SK-N-SH (cell line): Measurements from ENCODE around the gene SAMD4B.

ENCODE experiments used
- CTCF ChIP-seq: fragments of 200-600 bp; sonication (generic); IDR thresholded peaks from 2 replicates; pipeline ENCODE4 v1.6.1; 2017; ENCODE audit warnings: antibody characterized with exemption, mild to moderate bottlenecking, moderate library complexity
- EZH2phosphoT487 ChIP-seq: fragments of 200-600 bp; sonication (generic); IDR thresholded peaks from 2 replicates; pipeline ENCODE4 v1.6.1; 2017; ENCODE audit warnings: low read depth, mixed run types, mild to moderate bottlenecking, antibody characterized with exemption, moderate library complexity, borderline replicate concordance
- MAX ChIP-seq: IDR thresholded peaks from 2 replicates; pipeline ENCODE4 v1.4.0; 2012; ENCODE audit warnings: low read depth
- PBX3 ChIP-seq: IDR thresholded peaks from 2 replicates; pipeline ENCODE4; 2012
- REST ChIP-seq: IDR thresholded peaks from 2 replicates; pipeline ENCODE4 v1.6.1; 2012; ENCODE audit warnings: mild to moderate bottlenecking, low read depth, low read length, moderate library complexity
- RFX5 ChIP-seq: IDR thresholded peaks from 2 replicates; pipeline ENCODE4 v1.6.1; 2012; ENCODE audit warnings: mild to moderate bottlenecking, improper control_type of control experiment, low read length
- TAF1 ChIP-seq: IDR thresholded peaks from 2 replicates; pipeline ENCODE4 v1.6.1; 2012; ENCODE audit warnings: low read depth, mild to moderate bottlenecking, low read length, moderate library complexity, borderline replicate concordance
- YY1 ChIP-seq: IDR thresholded peaks from 2 replicates; pipeline ENCODE4 v1.4.0; 2012; ENCODE audit warnings: low read depth, mild to moderate bottlenecking

- TF ChIP-seq MAX (no peak), CTCF (no peak), EZH2phosphoT487 (no peak), YY1 (no peak), TAF1 (no peak), RFX5 (no peak), REST (no peak), PBX3 (no peak)
Observed at GRCh38 chr19:39372941-39373340, 30.7 kb downstream of the SAMD4B start.
